A549 treated with CORT108297 at 1 μM for 4 hours (cell line): Measurements from ENCODE around the gene FAN1. TPM values are rescaled to one million over a fixed set of nuclear protein-coding genes. Genes with fewer than 3 reads are reported as not detected.

Experiments
- total RNA-seq: library from RNA; stranded (reverse); fragments of 200-300 nt; extraction: Qiagen RNA extraction; gene quantifications from 5 replicates; pipeline ENCODE4 v1.2.3, GENCODE V29; 2022

The FAN1 gene
- 10.7 to 13.3 TPM (median 13.1 TPM) in 5 replicates for total RNA-seq

DNA sequence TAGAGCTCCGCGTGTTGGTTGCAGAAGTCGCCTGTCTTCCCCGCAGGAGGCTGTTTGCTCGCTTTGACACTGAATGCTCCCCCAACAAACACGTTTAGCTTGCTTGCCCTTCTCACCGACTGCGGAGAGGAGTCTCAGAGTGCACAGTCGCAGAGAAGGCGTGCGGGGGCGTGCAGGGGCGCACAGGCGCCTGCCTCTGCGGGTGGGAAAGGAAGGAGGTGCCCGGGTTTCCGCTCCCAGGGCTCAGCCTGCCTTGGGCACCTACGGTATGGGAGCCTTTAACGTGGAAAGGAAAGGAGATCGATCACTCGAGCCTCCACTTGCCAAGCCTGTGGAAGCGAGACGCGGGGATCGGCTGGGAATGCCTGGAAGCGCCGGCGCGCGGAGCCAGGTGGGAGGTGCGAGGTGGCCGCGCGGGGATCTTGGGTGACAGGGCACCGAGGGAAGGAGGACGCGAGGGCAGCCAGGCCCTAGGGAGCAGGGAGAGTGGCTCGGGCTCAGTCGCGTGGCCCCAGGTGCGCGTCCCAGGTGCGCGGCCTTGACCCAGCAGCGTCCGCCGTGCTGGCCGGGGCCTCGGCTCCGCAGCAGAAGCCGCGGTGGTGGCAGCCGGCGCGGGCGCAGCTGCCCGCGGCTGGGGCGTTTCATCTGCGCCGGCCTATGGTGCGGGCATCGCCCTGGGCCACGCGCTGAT, at the start of gene FAN1:
FAN1 (plus strand) TSS at position 419 of the 691 bp plus-strand sequence. CDS start 749 bp downstream, outside the sequence.

GRCh38 chr15:30991255-30992235, 87.8 kb downstream of the FAN1 start, which contains the start of gene MTMR10:
Gene MTMR10 (minus strand): TSS chr15:30991628. CDS start chr15:30991506, 122 bp downstream.

Other genes with a start within 250 kb of the FAN1 start
- gene MTMR10, start 87.7 kb downstream of the FAN1 start, total RNA-seq, result 10.5 to 15.9 TPM (median 14.8 TPM) in 5 replicates
- gene TRPM1, start 197.8 kb downstream of the FAN1 start, total RNA-seq, result not detected in 5 replicates